Neuronal stem cell (in vitro differentiated cells): ENCODE measurements around the gene NDUFS7.

ENCODE experiments used
- DNase-seq: peaks from one replicate; pipeline ENCODE4 v3.0.0-alpha.2; 2013; ENCODE audit warnings: low spot score
- H2AFZ ChIP-seq: one replicate; pipeline ENCODE4 v1.6.1; 2013; ENCODE audit warnings: mild to moderate bottlenecking, low read length, inconsistent platforms
- H2AK5ac ChIP-seq: 2 replicates; pipeline ENCODE4 v1.6.1; 2013; ENCODE audit warnings: low read depth, mild to moderate bottlenecking, inconsistent platforms, low read length, moderate library complexity, mixed read lengths
- H2BK120ac ChIP-seq: 2 replicates; pipeline ENCODE4 v1.6.1; 2013; ENCODE audit warnings: low read depth, mild to moderate bottlenecking, inconsistent platforms, low read length, moderate library complexity, mixed read lengths
- H2BK12ac ChIP-seq: one replicate; pipeline ENCODE4 v1.6.1; 2013; ENCODE audit warnings: low read length, inconsistent platforms
- H2BK15ac ChIP-seq: 2 replicates; pipeline ENCODE4 v1.6.1; 2013; ENCODE audit warnings: mild to moderate bottlenecking, low read length, inconsistent platforms, mixed read lengths
- H2BK5ac ChIP-seq: one replicate; pipeline ENCODE4 v1.6.1; 2013; ENCODE audit warnings: inconsistent platforms, mild to moderate bottlenecking, low read length, moderate library complexity
- H3K14ac ChIP-seq: one replicate; pipeline ENCODE4 v1.6.1; 2013; ENCODE audit warnings: low read length, inconsistent platforms
- H3K18ac ChIP-seq: 2 replicates; pipeline ENCODE4 v1.6.1; 2013; ENCODE audit warnings: low read length, inconsistent platforms
- H3K23ac ChIP-seq: 2 replicates; pipeline ENCODE4 v1.6.1; 2013; ENCODE audit warnings: low read depth, mild to moderate bottlenecking, mixed read lengths, low read length, inconsistent platforms; ENCODE audit not compliant: poor library complexity
- H3K27ac ChIP-seq: replicated peaks from 3 replicates; pipeline ENCODE4 v1.5.1; 2013; ENCODE audit warnings: low read length, inconsistent platforms
- H3K27me3 ChIP-seq, 3 experiments: 2 replicates each; pipeline ENCODE4 v1.6.1; 2013; ENCODE audit warnings: low read length in 3 of 3, mild to moderate bottlenecking in 2 of 3, inconsistent platforms in 1 of 3, low read depth in 1 of 3, mixed read lengths in 1 of 3, moderate library complexity in 1 of 3; ENCODE audit not compliant: control insufficient read depth in 3 of 3, insufficient read depth in 3 of 3
- H3K36me3 ChIP-seq, 2 donors: replicated peaks in 1 of 2; 2 replicates each; pipeline ENCODE4 v1.6.1; 2013; ENCODE audit warnings: low read length in 2 of 2; ENCODE audit not compliant: control insufficient read depth in 2 of 2, insufficient read depth in 2 of 2
- H3K4ac ChIP-seq: 2 replicates; pipeline ENCODE4 v1.6.1; 2013; ENCODE audit warnings: inconsistent platforms, mild to moderate bottlenecking, low read length, moderate library complexity
- H3K4me1 ChIP-seq, 2 donors: 1 replicate in 1 of 2; 2 replicates in 1 of 2; pipeline ENCODE4 v1.6.1; 2013; ENCODE audit warnings: low read length in 2 of 2, low read depth in 1 of 2; ENCODE audit not compliant: control insufficient read depth in 2 of 2, insufficient read depth in 1 of 2
- H3K4me2 ChIP-seq: one replicate; pipeline ENCODE4 v1.6.1; 2013; ENCODE audit warnings: mild to moderate bottlenecking, low read length, inconsistent platforms; ENCODE audit not compliant: insufficient read depth, poor library complexity, severe bottlenecking
- H3K4me3 ChIP-seq, 2 donors: 2 replicates each; pipeline ENCODE4 v1.5.1; 2013; ENCODE audit warnings: low read length in 2 of 2, mild to moderate bottlenecking in 2 of 2, inconsistent platforms in 1 of 2, moderate library complexity in 1 of 2
- H3K79me1 ChIP-seq: one replicate; pipeline ENCODE4 v1.6.1; 2013; ENCODE audit warnings: low read depth, mild to moderate bottlenecking, inconsistent platforms, low read length, moderate library complexity
- H3K9ac ChIP-seq: one replicate; pipeline ENCODE4 v1.6.1; 2013; ENCODE audit warnings: mild to moderate bottlenecking, low read depth, low read length, inconsistent platforms; ENCODE audit not compliant: poor library complexity
- H3K9me3 ChIP-seq, 2 donors: replicated peaks in 1 of 2; 2 replicates each; pipeline versions ENCODE3 to v1.6.1; 2013; ENCODE audit warnings: low read length in 2 of 2, mild to moderate bottlenecking in 2 of 2, inconsistent platforms in 1 of 2, low read depth in 1 of 2, mixed read lengths in 1 of 2, moderate library complexity in 1 of 2; ENCODE audit not compliant: control insufficient read depth in 2 of 2, insufficient read depth in 1 of 2
- H4K8ac ChIP-seq: one replicate; pipeline ENCODE4 v1.6.1; 2013; ENCODE audit warnings: low read depth, mild to moderate bottlenecking, inconsistent platforms, low read length, moderate library complexity
- H4K91ac ChIP-seq: one replicate; pipeline ENCODE4 v1.6.1; 2013; ENCODE audit warnings: low read length, low read depth, mild to moderate bottlenecking, inconsistent platforms; ENCODE audit not compliant: poor library complexity
- WGBS, 2 donors: extraction: QIAGEN DNeasy Blood & Tissue Kit; methylation state at CpG; one replicate each; pipeline ENCODE4 v1.1.7; 2013; ENCODE audit warnings: missing lambda C conversion rate in 2 of 2, mixed read lengths in 1 of 2; ENCODE audit not compliant: insufficient read length in 2 of 2, insufficient replicate concordance in 1 of 2; ENCODE audit errors: extremely low coverage in 2 of 2; 5-methylcytosine and 5-hydroxymethylcytosine counted together

The NDUFS7 gene

DNA sequence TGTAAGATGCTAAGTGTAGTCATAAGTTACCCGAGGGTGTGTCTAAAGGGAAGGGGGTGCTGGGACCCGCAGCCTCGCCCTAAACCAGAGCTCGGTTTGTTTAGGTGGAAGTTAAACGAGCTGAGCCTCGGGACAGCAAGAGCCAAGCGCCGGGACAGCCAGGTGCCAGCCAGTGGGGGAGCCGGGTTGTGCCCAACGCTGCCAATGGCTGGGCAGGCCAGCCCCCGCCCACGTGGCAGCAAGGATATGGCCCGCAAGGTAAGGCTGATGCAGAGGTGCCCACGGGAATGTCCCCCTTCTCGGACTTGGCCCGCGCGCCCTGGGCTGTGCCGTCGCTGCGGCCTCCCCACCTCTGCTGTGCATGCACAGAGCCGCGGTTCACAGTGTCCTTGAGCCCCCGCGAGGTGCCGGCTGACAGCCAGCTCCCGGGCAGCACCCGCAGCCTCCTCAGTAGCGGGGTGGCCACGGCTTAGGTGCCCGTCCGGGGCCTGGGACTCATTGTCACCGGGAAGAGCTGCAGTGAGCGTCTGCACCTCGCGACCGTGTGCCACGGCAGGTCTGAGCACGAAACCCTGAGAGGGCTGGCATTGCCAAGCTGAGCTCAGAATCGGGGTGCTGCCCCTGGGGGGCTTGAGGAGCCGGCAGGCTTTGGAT lies 45.2 kb downstream of the NDUFS7 start:
- Histone ChIP-seq H3K4me3 (no peak overlapping the region), H2AFZ (no peak overlapping the region), H4K91ac (no peak overlapping the region), H2BK12ac (no peak overlapping the region), H2BK120ac (no peak overlapping the region), H3K79me1 (peaks cover 27% of the 10 kb centered on the region), H3K9me3 (no peaks in the 10 kb centered on the region), H3K4me1 (peaks cover 10 to 19% of the 10 kb centered on the region in 2 donors), H3K27me3 (no peaks in the 10 kb centered on the region), H2AK5ac (peak overlapping the region; percentile 46), H3K9ac (no peak overlapping the region), H2BK5ac (peak overlapping the region; percentile 24), H3K23ac (peak overlapping the region; percentile 73), H3K4ac (no peak overlapping the region), H4K8ac (no peak overlapping the region), H3K18ac (peak overlapping the region; percentile 17), H3K14ac (no peak overlapping the region), H3K4me2 (no peak overlapping the region), H3K36me3 (peaks cover 51 to 85% of the 10 kb centered on the region in 2 donors), H3K27ac (no peak overlapping the region), H2BK15ac (no peak overlapping the region)
- no CpG with 5 or more reads among the region's 41 CpGs for WGBS, 2 donors
- no peak for DNase-seq

- Histone ChIP-seq H2AK5ac (no peak overlapping the region), H3K14ac (no peak overlapping the region), H3K18ac (no peak overlapping the region), H3K4me2 (no peak overlapping the region), H2BK12ac (no peak overlapping the region), H3K36me3 (peaks cover 53 to 92% of the 10 kb centered on the region in 2 donors), H3K4ac (no peak overlapping the region), H3K27ac (no peak overlapping the region), H3K4me3 (no peak overlapping the region), H2BK15ac (no peak overlapping the region), H2AFZ (no peak overlapping the region), H3K9ac (no peak overlapping the region), H3K23ac (no peak overlapping the region), H4K8ac (no peak overlapping the region), H2BK5ac (peak overlapping the region; percentile 22), H3K4me1 (peaks cover 5 to 11% of the 10 kb centered on the region in 2 donors), H3K27me3 (no peaks in the 10 kb centered on the region), H3K9me3 (no peaks in the 10 kb centered on the region), H4K91ac (no peak overlapping the region), H3K79me1 (peaks cover 21% of the 10 kb centered on the region), H2BK120ac (no peak overlapping the region)
- no CpG with 5 or more reads among the region's 14 CpGs for WGBS, 2 donors
- no peak for DNase-seq
These were observed 46.0 kb downstream of the NDUFS7 start for GRCh38 chr19:1429750-1430149.

- no CpG with 5 or more reads among the region's 14 CpGs for WGBS, 2 donors
These were observed 46.5 kb downstream of the NDUFS7 start for GRCh38 chr19:1430246-1430645.

GRCh38 chr19:1431759-1432506 lies 48.2 kb downstream of the NDUFS7 start:
- Histone ChIP-seq H3K4me3 (peak overlapping the region in 1 of 2 donors; percentile 38), H3K27me3 (no peaks in the 10 kb centered on the region), H3K4me2 (no peak overlapping the region), H2BK5ac (no peak overlapping the region), H2BK12ac (no peak overlapping the region), H2AFZ (no peak overlapping the region), H3K18ac (no peak overlapping the region), H2AK5ac (no peak overlapping the region), H3K14ac (no peak overlapping the region), H3K36me3 (peaks cover 51 to 82% of the 10 kb centered on the region in 2 donors), H3K4ac (peak overlapping the region; percentile 66), H2BK15ac (no peak overlapping the region), H2BK120ac (no peak overlapping the region), H3K4me1 (no peaks in the 10 kb centered on the region), H3K9me3 (no peaks in the 10 kb centered on the region), H3K9ac (no peak overlapping the region), H3K23ac (peak overlapping the region; percentile 65), H4K8ac (no peak overlapping the region), H4K91ac (no peak overlapping the region), H3K27ac (no peak overlapping the region), H3K79me1 (peaks cover 14% of the 10 kb centered on the region)
- no CpG with 5 or more reads among the region's 24 CpGs for WGBS, 2 donors
- no peak for DNase-seq

More at GRCh38 chr19:1430246-1430645, 46.5 kb downstream of the NDUFS7 start:
- H3K23ac ChIP-seq, result no peak overlapping the region
- H3K9ac ChIP-seq, result peak overlapping the region; percentile 60
- no peak overlapping the region for H4K8ac ChIP-seq
- no peaks in the 10 kb centered on the region for H3K27me3 ChIP-seq
- no peak overlapping the region for H2AK5ac ChIP-seq
- H3K9me3 ChIP-seq, result no peaks in the 10 kb centered on the region
- H2BK5ac ChIP-seq, result no peak overlapping the region
- H2BK12ac ChIP-seq, result no peak overlapping the region
- H3K79me1 ChIP-seq, result peaks cover 17% of the 10 kb centered on the region
- H3K4me1 ChIP-seq, result peaks cover 3 to 6% of the 10 kb centered on the region in 2 donors
- H2BK120ac ChIP-seq, result no peak overlapping the region
- no peak overlapping the region for H3K27ac ChIP-seq
- H2BK15ac ChIP-seq, result no peak overlapping the region
- DNase-seq, result no peak
- H4K91ac ChIP-seq, result no peak overlapping the region
- no peak overlapping the region for H3K18ac ChIP-seq
- H3K4ac ChIP-seq, result no peak overlapping the region
- H3K36me3 ChIP-seq, result peaks cover 50 to 92% of the 10 kb centered on the region in 2 donors
- no peak overlapping the region for H3K14ac ChIP-seq
- H3K4me3 ChIP-seq, result no peak overlapping the region
- no peak overlapping the region for H3K4me2 ChIP-seq
- H2AFZ ChIP-seq, result no peak overlapping the region
